Measurements from ENCODE around the gene SFRP5.

Gene SFRP5

GRCh38 chr10:97765201-97765600, 6.6 kb downstream of the SFRP5 start:
- DNase-seq (ENCODE audit: low read depth), result no peak

GRCh38 chr10:97764519-97764931, 7.3 kb downstream of the SFRP5 start:
- DNase-seq (ENCODE audit: low read depth), result no peak

- DNase-seq (ENCODE audit: low read depth), result no peak
These were observed 7.9 kb downstream of the SFRP5 start for GRCh38 chr10:97763947-97764346.

GRCh38 chr10:97763411-97763810, 8.4 kb downstream of the SFRP5 start:
- DNase-seq (ENCODE audit: low read depth), result no peak

GRCh38 chr10:97762816-97763215, 9.0 kb downstream of the SFRP5 start:
- DNase-seq (ENCODE audit: low read depth), result no peak

- no peak for DNase-seq (ENCODE audit: low read depth)
These were observed 9.7 kb downstream of the SFRP5 start for GRCh38 chr10:97762056-97762455.

- DNase-seq (ENCODE audit: low read depth), result no peak
These were observed 10.4 kb downstream of the SFRP5 start for GRCh38 chr10:97761331-97761865.

GRCh38 chr10:97760461-97761257, 11.1 kb downstream of the SFRP5 start:
- no peak for DNase-seq (ENCODE audit: low read depth)

- DNase-seq (ENCODE audit: low read depth), result no peak
These were observed 11.9 kb downstream of the SFRP5 start for GRCh38 chr10:97759946-97760345.

GRCh38 chr10:97759158-97759887, 12.5 kb downstream of the SFRP5 start:
- no peak for DNase-seq (ENCODE audit: low read depth)

GRCh38 chr10:97757471-97757870, 14.3 kb downstream of the SFRP5 start:
- DNase-seq (ENCODE audit: low read depth), result no peak

GRCh38 chr10:97755718-97756117, 16.1 kb downstream of the SFRP5 start:
- no peak for DNase-seq (ENCODE audit: low read depth)

GRCh38 chr10:97754726-97755125, 17.1 kb downstream of the SFRP5 start:
- no peak for DNase-seq (ENCODE audit: low read depth)

GRCh38 chr10:97752956-97753355, 18.8 kb downstream of the SFRP5 start:
- DNase-seq (ENCODE audit: low read depth), result no peak

GRCh38 chr10:97748116-97748515, 23.7 kb downstream of the SFRP5 start:
- no peak for DNase-seq (ENCODE audit: low read depth)

- no peak for DNase-seq (ENCODE audit: low read depth)
These were observed 24.2 kb downstream of the SFRP5 start for GRCh38 chr10:97747573-97747972.

GRCh38 chr10:97744405-97745035, 27.3 kb downstream of the SFRP5 start:
- DNase-seq (ENCODE audit: low read depth), result no peak

- no peak for DNase-seq (ENCODE audit: low read depth)
These were observed 28.4 kb downstream of the SFRP5 start for GRCh38 chr10:97743169-97743943.

- no peak for DNase-seq (ENCODE audit: low read depth)
These were observed 31.2 kb downstream of the SFRP5 start for GRCh38 chr10:97740613-97741012.

GRCh38 chr10:97738616-97739015, 33.2 kb downstream of the SFRP5 start:
- no peak for DNase-seq (ENCODE audit: low read depth)

- no peak for DNase-seq (ENCODE audit: low read depth)
These were observed 34.0 kb downstream of the SFRP5 start for GRCh38 chr10:97737770-97738265.
